ENCODE data around the gene ZBTB14. TPM values are rescaled to one million over a fixed set of nuclear protein-coding genes. Genes with fewer than 3 reads are reported as not detected.

ZBTB14 gene
- total and polyA plus RNA-seq, 12 donors = 3.7 to 8.6 (median 7.0) TPM

- intact Hi-C loops (cut with DNase I) = no loop called here
- no peaks in the 10 kb centered on the region for H3K4me1 ChIP-seq
Observed at GRCh38 chr18:5251117-5251516, 44.4 kb downstream of the ZBTB14 start.

GRCh38 chr18:5250603-5251002, 44.9 kb downstream of the ZBTB14 start:
- no peaks in the 10 kb centered on the region for H3K9me3 ChIP-seq
- H3K4me1 ChIP-seq = no peaks in the 10 kb centered on the region
- no peak for ATAC-seq
- no peak overlapping the region for H3K4me3 ChIP-seq
- no peak for DNase-seq
- no peak overlapping the region for H3K27ac ChIP-seq
- peaks cover 0 to 8% (median 0%) of the 10 kb centered on the region in 7 donors for H3K27me3 ChIP-seq
- no peaks in the 10 kb centered on the region for H3K36me3 ChIP-seq
- TF ChIP-seq CTCF (IDR thresholded peaks at IDR 0.05) = no peak
- intact Hi-C loops (cut with DNase I) = no loop called here

More at GRCh38 chr18:5251117-5251516, 44.4 kb downstream of the ZBTB14 start:
- 78 to 79% methylated on average over 6 of the region's 6 CpGs for WGBS, 2 donors
- Histone ChIP-seq H3K27me3 (peaks cover 0 to 8% (median 0%) of the 10 kb centered on the region in 7 donors), H3K9me3 (no peaks in the 10 kb centered on the region), H3K4me3 (no peak overlapping the region), H3K27ac (no peak overlapping the region), H3K36me3 (no peaks in the 10 kb centered on the region)
- ATAC-seq (no peak), DNase-seq (no peak)
- no peak for TF ChIP-seq CTCF (IDR thresholded peaks at IDR 0.05)

- TF ChIP-seq CTCF (IDR thresholded peaks at IDR 0.05) = no peak
- no peak overlapping the region for H3K27ac ChIP-seq
- no peaks in the 10 kb centered on the region for H3K9me3 ChIP-seq
- ATAC-seq (no peak), DNase-seq (no peak)
- no peak overlapping the region for H3K4me3 ChIP-seq
- H3K4me1 ChIP-seq = peaks cover 0 to 18% (median 5%) of the 10 kb centered on the region in 9 donors
- peaks cover 0 to 50% (median 8%) of the 10 kb centered on the region in 9 donors for H3K36me3 ChIP-seq
- no peaks in the 10 kb centered on the region for H3K27me3 ChIP-seq
- intact Hi-C loops (cut with DNase I) = loop anchor here in 2 of 10 donors (5.0 kb wide), 2 partner anchors 42 to 47 kb away; no protein-coding TSS in a partner anchor
Observed at GRCh38 chr18:5244941-5245340, 50.6 kb downstream of the ZBTB14 start.

GRCh38 chr18:5239447-5239846, 56.1 kb downstream of the ZBTB14 start:
- peaks cover 0 to 42% (median 32%) of the 10 kb centered on the region in 9 donors for H3K4me1 ChIP-seq
- peaks cover 0 to 49% (median 8%) of the 10 kb centered on the region in 9 donors for H3K36me3 ChIP-seq
- H3K27ac ChIP-seq = no peak overlapping the region
- H3K27me3 ChIP-seq = peaks cover 0 to 2% (median 0%) of the 10 kb centered on the region in 7 donors
- WGBS, 2 donors = 52 to 61% methylated on average over 4 of the region's 4 CpGs
- peak overlapping the region in 8 of 10 donors; percentile 74 to 91 (median 86) for H3K4me3 ChIP-seq
- H3K9me3 ChIP-seq = no peaks in the 10 kb centered on the region
- intact Hi-C loops (cut with DNase I) = loop anchor here in 6 of 10 donors (2.0 to 5.0 kb wide), 4 partner anchors 53 to 58 kb away; partner anchors contain the start of gene ZBTB14 (in 4 of the 6)
- no peak for TF ChIP-seq CTCF (IDR thresholded peaks at IDR 0.05)
- DNase-seq (no peak), ATAC-seq (no peak)

Other genes with a start within 250 kb of the ZBTB14 start
- not detected for gene AKAIN1, start 98.5 kb downstream of the ZBTB14 start, total RNA-seq
- gene AKAIN1, start 98.5 kb downstream of the ZBTB14 start, polyA plus RNA-seq = not detected
- gene EPB41L3, start 248.3 kb upstream of the ZBTB14 start, total RNA-seq = 10 to 100 TPM in 2 of 10 donors, 1 to 10 TPM in 8; 2.9 to 29.1 (median 7.0) TPM
- 1 to 10 TPM; 4.0 to 5.4 TPM for gene EPB41L3, start 248.3 kb upstream of the ZBTB14 start, polyA plus RNA-seq

Measured in heart right ventricle (tissue), 16 donors.